HEK293 (cell line): ENCODE results near the gene BRWD1.

ENCODE experiments used
- ATF2 ChIP-seq: fragments of 450-650 bp; formaldehyde crosslinking; IDR thresholded peaks from 2 replicates; pipeline ENCODE4 v1.5.1; 2016; ENCODE audit warnings: missing biosample characterization, missing genetic modification characterization, low read depth
- CTCF ChIP-seq: fragments of 450-650 bp; formaldehyde crosslinking; IDR thresholded peaks from 2 replicates; pipeline ENCODE4 v1.5.1; 2016; ENCODE audit warnings: missing biosample characterization, missing genetic modification characterization
- HIC1 ChIP-seq: fragments of 450-650 bp; formaldehyde crosslinking; IDR thresholded peaks from 2 replicates; pipeline ENCODE4 v1.5.1; 2016; ENCODE audit warnings: missing biosample characterization, missing genetic modification characterization
- HOXC10 ChIP-seq: sonication (generic); formaldehyde crosslinking; IDR thresholded peaks from 2 replicates; pipeline ENCODE4 v1.8.1; 2023; ENCODE audit warnings: mild to moderate bottlenecking, missing genetic modification reagents
- MZF1 ChIP-seq: fragments of 450-650 bp; formaldehyde crosslinking; IDR thresholded peaks from 2 replicates; pipeline ENCODE4 v1.5.1; 2017; ENCODE audit warnings: missing biosample characterization, missing genetic modification characterization, borderline replicate concordance
- OVOL3 ChIP-seq: fragments of 450-650 bp; formaldehyde crosslinking; IDR thresholded peaks from 2 replicates; pipeline ENCODE4 v1.5.1; 2016; ENCODE audit warnings: missing biosample characterization, missing genetic modification characterization
- SALL2 ChIP-seq: fragments of 450-650 bp; formaldehyde crosslinking; IDR thresholded peaks from 2 replicates; pipeline ENCODE4 v1.5.0; 2017; ENCODE audit warnings: missing biosample characterization, mild to moderate bottlenecking, missing genetic modification characterization, borderline replicate concordance
- SETDB1 ChIP-seq: IDR thresholded peaks from one replicate; pipeline ENCODE4 v1.6.1; 2017; ENCODE audit warnings: mild to moderate bottlenecking, low read length, moderate library complexity, mixed read lengths; ENCODE audit not compliant: insufficient read length
- ZBTB6 ChIP-seq: fragments of 450-650 bp; formaldehyde crosslinking; IDR thresholded peaks from 2 replicates; pipeline ENCODE4 v1.5.1; 2017; ENCODE audit warnings: missing biosample characterization, missing genetic modification characterization
- ZFP37 ChIP-seq: fragments of 450-650 bp; formaldehyde crosslinking; IDR thresholded peaks from 2 replicates; pipeline ENCODE4 v1.5.1; 2016; ENCODE audit warnings: missing biosample characterization, missing genetic modification characterization
- ZIC2 ChIP-seq: fragments of 450-650 bp; formaldehyde crosslinking; IDR thresholded peaks from 2 replicates; pipeline ENCODE4 v1.5.1; 2016; ENCODE audit warnings: missing biosample characterization, missing genetic modification characterization
- ZNF112 ChIP-seq: fragments of 450-650 bp; formaldehyde crosslinking; IDR thresholded peaks from 2 replicates; pipeline ENCODE4 v1.5.0; 2017; ENCODE audit warnings: missing biosample characterization, missing genetic modification characterization
- ZNF146 ChIP-seq: fragments of 450-650 bp; formaldehyde crosslinking; IDR thresholded peaks from 2 replicates; pipeline ENCODE4 v1.5.1; 2016; ENCODE audit warnings: missing biosample characterization, missing genetic modification characterization
- ZNF175 ChIP-seq: fragments of 450-650 bp; formaldehyde crosslinking; IDR thresholded peaks from 2 replicates; pipeline ENCODE4 v1.5.1; 2016; ENCODE audit warnings: missing biosample characterization, missing genetic modification characterization
- ZNF292 ChIP-seq: fragments of 450-650 bp; formaldehyde crosslinking; IDR thresholded peaks from 2 replicates; pipeline ENCODE4 v1.5.1; 2016; ENCODE audit warnings: low read depth, missing biosample characterization, missing genetic modification characterization, borderline replicate concordance
- ZNF302 ChIP-seq: fragments of 450-650 bp; formaldehyde crosslinking; IDR thresholded peaks from 2 replicates; pipeline ENCODE4 v1.5.1; 2016; ENCODE audit warnings: missing biosample characterization, missing genetic modification characterization, low read depth
- ZNF324 ChIP-seq: fragments of 450-650 bp; formaldehyde crosslinking; IDR thresholded peaks from 2 replicates; pipeline ENCODE4 v1.5.1; 2016; ENCODE audit warnings: missing biosample characterization, missing genetic modification characterization
- ZNF341 ChIP-seq: fragments of 450-650 bp; formaldehyde crosslinking; IDR thresholded peaks from 2 replicates; pipeline ENCODE4; 2016; ENCODE audit warnings: low read depth, missing biosample characterization, missing genetic modification characterization
- ZNF423 ChIP-seq: fragments of 450-650 bp; formaldehyde crosslinking; IDR thresholded peaks from 2 replicates; pipeline ENCODE4 v1.5.1; 2016; ENCODE audit warnings: missing biosample characterization, missing genetic modification characterization
- ZNF449 ChIP-seq: fragments of 450-650 bp; formaldehyde crosslinking; IDR thresholded peaks from 2 replicates; pipeline ENCODE4 v1.5.1; 2017; ENCODE audit warnings: missing biosample characterization, mild to moderate bottlenecking, missing genetic modification characterization, moderate library complexity
- ZNF501 ChIP-seq: fragments of 450-650 bp; formaldehyde crosslinking; IDR thresholded peaks from 2 replicates; pipeline ENCODE4 v1.5.1; 2016; ENCODE audit warnings: missing biosample characterization, missing genetic modification characterization
- ZNF513 ChIP-seq: fragments of 450-650 bp; IDR thresholded peaks from 2 replicates; pipeline ENCODE4 v1.5.1; 2018; ENCODE audit warnings: missing biosample characterization, missing genetic modification characterization
- ZNF530 ChIP-seq: fragments of 450-650 bp; formaldehyde crosslinking; IDR thresholded peaks from 2 replicates; pipeline ENCODE4 v1.5.1; 2016; ENCODE audit warnings: low read depth, missing biosample characterization, missing genetic modification characterization
- ZNF555 ChIP-seq: fragments of 450-650 bp; formaldehyde crosslinking; conservative IDR thresholded peaks from 2 replicates; pipeline ENCODE4 v1.5.1; 2017; ENCODE audit warnings: missing biosample characterization, mild to moderate bottlenecking, missing genetic modification characterization, inconsistent platforms
- ZNF560 ChIP-seq: fragments of 450-650 bp; formaldehyde crosslinking; IDR thresholded peaks from 2 replicates; pipeline ENCODE4 v1.5.1; 2017; ENCODE audit warnings: missing biosample characterization, missing genetic modification characterization, borderline replicate concordance
- ZNF639 ChIP-seq: fragments of 450-650 bp; formaldehyde crosslinking; IDR thresholded peaks from 2 replicates; pipeline ENCODE4 v1.5.1; 2016; ENCODE audit warnings: missing biosample characterization, missing genetic modification characterization
- ZNF677 ChIP-seq: fragments of 450-650 bp; IDR thresholded peaks from 2 replicates; pipeline ENCODE4 v1.5.0; 2018; ENCODE audit warnings: missing biosample characterization, mild to moderate bottlenecking, missing genetic modification characterization, moderate library complexity
- ZNF792 ChIP-seq: fragments of 450-650 bp; formaldehyde crosslinking; IDR thresholded peaks from 2 replicates; pipeline ENCODE4 v1.5.1; 2016; ENCODE audit warnings: missing biosample characterization, missing genetic modification characterization

The BRWD1 gene

GRCh38 chr21:39183272-39184049 is 130.0 kb downstream of the BRWD1 start, which contains the start of gene PSMG1 (continued):
- TF ChIP-seq ZNF513 (peak; percentile 89), CTCF (tag by site-specific recombination) (peak; percentile 66; the same call in 1 of the 2 replicates), ZNF530 (no peak), ZNF423 (tag by site-specific recombination) (peak; percentile 69), ZNF292 (tag by site-specific recombination) (no peak), ZNF560 (tag by site-specific recombination) (no peak), SALL2 (tag by site-specific recombination) (no peak), HOXC10 (CRISPR knock-in tag) (no peak), ZNF302 (tag by site-specific recombination) (no peak), MZF1 (no peak), ZNF677 (tag by site-specific recombination) (no peak), ZNF639 (tag by site-specific recombination) (peak; percentile 85; the same call in 1 of the 2 replicates), ZNF341 (tag by site-specific recombination) (peak; percentile 66; the same call in 1 of the 2 replicates), ZNF112 (no peak), ZNF146 (tag by site-specific recombination) (0 out of 2 replicates have a peak, but pooled peaks have one; percentile 16), OVOL3 (tag by site-specific recombination) (no peak; the same call in 1 of the 2 replicates), ZNF324 (peak; percentile 14), ZNF792 (no peak), ZNF555 (tag by site-specific recombination) (no peak), ZNF501 (tag by site-specific recombination) (no peak; the same call in 1 of the 2 replicates), ZIC2 (tag by site-specific recombination) (peak; percentile 88), ZBTB6 (tag by site-specific recombination) (no peak), ZFP37 (tag by site-specific recombination) (peak; percentile 97), ATF2 (tag by site-specific recombination) (no peak), ZNF449 (tag by site-specific recombination) (peak; percentile 55; the same call in 1 of the 2 replicates), ZNF175 (tag by site-specific recombination) (no peak), HIC1 (tag by site-specific recombination) (no peak), SETDB1 (no peak)
